Measurements from ENCODE around the gene CRYGN. TPM values are rescaled to one million over a fixed set of nuclear protein-coding genes. Genes with fewer than 3 reads are reported as not detected.

CRYGN gene
- total and polyA plus RNA-seq, 2 of the 13 experiments (the other 11 are each of a cell fraction or from before 2014, with no cell fraction given), result 0.11 TPM; not detected in 1

DNA sequence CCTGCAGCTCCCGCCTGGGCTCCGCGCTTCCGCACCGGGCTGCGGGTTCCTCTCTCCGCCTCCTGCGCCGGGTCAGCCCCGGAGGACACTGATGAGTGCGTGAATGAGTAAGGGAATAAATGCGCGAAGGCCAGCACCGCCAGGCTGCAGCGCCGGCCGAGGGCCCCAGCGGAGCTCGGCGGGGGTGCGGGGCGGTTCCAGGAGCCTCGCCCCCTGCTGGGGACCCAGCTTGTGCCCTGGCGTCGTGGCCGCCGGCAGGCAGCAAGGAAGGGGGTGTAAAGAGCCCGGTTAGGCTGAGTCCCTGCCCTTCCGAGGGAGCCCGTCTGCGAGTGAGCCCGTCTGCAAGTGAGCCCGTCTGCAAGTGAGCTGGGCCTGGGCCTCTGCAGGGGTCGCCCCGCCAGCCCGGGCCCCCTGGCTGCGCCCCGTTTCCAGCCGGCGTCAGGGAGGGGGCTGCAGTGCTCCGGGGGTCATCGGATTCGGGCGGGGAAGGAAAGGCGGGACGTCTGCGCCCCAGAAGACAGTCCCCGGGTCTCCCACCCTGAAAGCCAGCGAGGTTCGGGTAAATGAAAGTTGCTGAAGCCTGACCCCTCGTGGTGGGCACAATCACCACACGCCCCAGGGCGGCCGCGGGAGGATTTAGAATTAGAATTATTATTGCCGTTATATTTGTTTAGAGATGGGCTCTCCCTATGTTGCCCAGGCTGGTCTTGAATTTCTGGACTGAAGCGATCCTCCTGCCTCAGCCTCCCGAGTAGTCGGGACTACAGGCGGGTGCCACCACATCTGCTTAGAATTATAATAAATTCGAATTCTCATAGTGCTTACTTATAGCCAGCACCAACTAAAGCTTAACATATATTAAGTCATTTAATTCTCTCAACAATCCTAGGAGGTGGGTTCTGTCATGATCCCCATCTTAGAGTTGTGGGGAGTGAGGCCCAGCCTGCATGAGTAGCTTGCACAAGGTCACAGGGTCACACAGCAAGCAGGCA lies 8.6 kb upstream of the CRYGN start (continued):
- TF ChIP-seq ZXDC (CRISPR knock-in tag; IDR thresholded peaks at IDR 0.05) (no peak), ATF6 (CRISPR knock-in tag; conservative IDR thresholded peaks at IDR 0.05) (no peak), ZNF546 (CRISPR knock-in tag; conservative IDR thresholded peaks at IDR 0.05) (no peak), LCORL (IDR thresholded peaks at IDR 0.05) (no peak), LCORL (CRISPR knock-in tag; IDR thresholded peaks at IDR 0.05) (0 out of 2 replicates have a peak, but pooled peaks have one; percentile 51), IKZF4 (CRISPR knock-in tag; IDR thresholded peaks at IDR 0.05; ENCODE audit: borderline replicate concordance, low read depth, not compliant biosample characterization) (no peak), NFIB (CRISPR knock-in tag; IDR thresholded peaks at IDR 0.05; ENCODE audit: borderline replicate concordance) (no peak), PATZ1 (CRISPR knock-in tag; IDR thresholded peaks at IDR 0.05) (0 out of 2 replicates have a peak, but pooled peaks have one; percentile 12), XRCC5 (optimal IDR thresholded peaks at IDR 0.05; ENCODE audit: low read length) (peak; percentile 17), ZBTB33 (CRISPR knock-in tag; IDR thresholded peaks at IDR 0.05) (peak; percentile 89), ZNF225 (CRISPR knock-in tag; IDR thresholded peaks at IDR 0.05) (no peak), ZNF383 (CRISPR knock-in tag; IDR thresholded peaks at IDR 0.05; ENCODE audit: borderline replicate concordance) (no peak), ZNF777 (CRISPR knock-in tag; IDR thresholded peaks at IDR 0.05) (peak; percentile 80), ZFP41 (CRISPR knock-in tag; IDR thresholded peaks at IDR 0.05; ENCODE audit: borderline replicate concordance) (no peak), SOX13 (IDR thresholded peaks at IDR 0.05) (no peak), SOX13 (CRISPR knock-in tag; conservative IDR thresholded peaks at IDR 0.05 in 1 of 2, IDR thresholded peaks at IDR 0.05 in 1 of 2) (0 out of 4 replicates have a peak, but pooled peaks of 1 of the 2 experiments have one; percentile 6)
